Measurements from ENCODE around the gene TM9SF4. TPM values are rescaled to one million over a fixed set of nuclear protein-coding genes. Genes with fewer than 3 reads are reported as not detected.

Gene TM9SF4
- polyA plus RNA-seq, 4 donors = 67.1 to 69.1 (median 67.9) TPM

GRCh38 chr20:32126919-32127318 is 17.4 kb downstream of the TM9SF4 start:
- DNase-seq (ENCODE audit: low read depth in 4 of 4, low spot score in 3 of 4) = no peak

GRCh38 chr20:32127347-32127746 is 17.8 kb downstream of the TM9SF4 start:
- no peak for DNase-seq (ENCODE audit: low read depth in 4 of 4, low spot score in 3 of 4)

- no peak for DNase-seq (ENCODE audit: low read depth in 4 of 4, low spot score in 3 of 4)
Measured at GRCh38 chr20:32128167-32128566, 18.7 kb downstream of the TM9SF4 start.

GRCh38 chr20:32129863-32130262 is 20.3 kb downstream of the TM9SF4 start:
- no peak for DNase-seq (ENCODE audit: low read depth in 4 of 4, low spot score in 3 of 4)

- DNase-seq (ENCODE audit: low read depth in 4 of 4, low spot score in 3 of 4) = no peak
Measured at GRCh38 chr20:32130352-32130751, 20.8 kb downstream of the TM9SF4 start.

GRCh38 chr20:32130965-32131364 is 21.5 kb downstream of the TM9SF4 start:
- DNase-seq (ENCODE audit: low read depth in 4 of 4, low spot score in 3 of 4) = no peak

GRCh38 chr20:32132911-32133549 is 23.5 kb downstream of the TM9SF4 start:
- DNase-seq (ENCODE audit: low read depth in 4 of 4, low spot score in 3 of 4) = no peak

- DNase-seq (ENCODE audit: low read depth in 4 of 4, low spot score in 3 of 4) = no peak
Measured at GRCh38 chr20:32134026-32134425, 24.5 kb downstream of the TM9SF4 start.

- DNase-seq (ENCODE audit: low read depth in 4 of 4, low spot score in 3 of 4) = no peak
Measured at GRCh38 chr20:32135983-32136515, 26.5 kb downstream of the TM9SF4 start.

- DNase-seq (ENCODE audit: low read depth in 4 of 4, low spot score in 3 of 4) = no peak
Measured at GRCh38 chr20:32138921-32139320, 29.4 kb downstream of the TM9SF4 start.

- no peak for DNase-seq (ENCODE audit: low read depth in 4 of 4, low spot score in 3 of 4)
Measured at GRCh38 chr20:32139947-32140346, 30.4 kb downstream of the TM9SF4 start.

GRCh38 chr20:32140603-32141002 is 31.1 kb downstream of the TM9SF4 start:
- no peak for DNase-seq (ENCODE audit: low read depth in 4 of 4, low spot score in 3 of 4)

- DNase-seq (ENCODE audit: low read depth in 4 of 4, low spot score in 3 of 4) = no peak
Measured at GRCh38 chr20:32141465-32141980, 32.0 kb downstream of the TM9SF4 start.

- no peak for DNase-seq (ENCODE audit: low read depth in 4 of 4, low spot score in 3 of 4)
Measured at GRCh38 chr20:32142088-32142487, 32.6 kb downstream of the TM9SF4 start.

GRCh38 chr20:32142991-32143390 is 33.5 kb downstream of the TM9SF4 start:
- DNase-seq (ENCODE audit: low read depth in 4 of 4, low spot score in 3 of 4) = no peak

GRCh38 chr20:32144898-32145662 is 35.6 kb downstream of the TM9SF4 start:
- no peak for DNase-seq (ENCODE audit: low read depth in 4 of 4, low spot score in 3 of 4)

GRCh38 chr20:32149566-32150170 is 40.2 kb downstream of the TM9SF4 start:
- no peak for DNase-seq (ENCODE audit: low read depth in 4 of 4, low spot score in 3 of 4)

- no peak for DNase-seq (ENCODE audit: low read depth in 4 of 4, low spot score in 3 of 4)
Measured at GRCh38 chr20:32150291-32150848, 40.9 kb downstream of the TM9SF4 start.

GRCh38 chr20:32152421-32153155 is 43.1 kb downstream of the TM9SF4 start:
- DNase-seq (ENCODE audit: low read depth in 4 of 4, low spot score in 3 of 4) = no peak

GRCh38 chr20:32153156-32153665 is 43.7 kb downstream of the TM9SF4 start:
- no peak for DNase-seq (ENCODE audit: low read depth in 4 of 4, low spot score in 3 of 4)

Data from left renal pelvis (tissue), 4 donors.